T-helper 9 cell (primary cell): ENCODE results near the gene EMSY.
"Not testable (repeated sequence)": the region's sequence is repeated elsewhere in the genome, so short reads cannot be mapped to it uniquely, and the experiment has no call there.

Source experiments
- DNase-seq: peaks from one replicate; pipeline ENCODE4 v3.0.0-alpha.2; 2020

EMSY gene

GRCh38 chr11:76524919-76525318, 80.1 kb downstream of the EMSY start:
- no peak for DNase-seq

GRCh38 chr11:76526878-76527277, 82.1 kb downstream of the EMSY start:
- no peak for DNase-seq

DNA sequence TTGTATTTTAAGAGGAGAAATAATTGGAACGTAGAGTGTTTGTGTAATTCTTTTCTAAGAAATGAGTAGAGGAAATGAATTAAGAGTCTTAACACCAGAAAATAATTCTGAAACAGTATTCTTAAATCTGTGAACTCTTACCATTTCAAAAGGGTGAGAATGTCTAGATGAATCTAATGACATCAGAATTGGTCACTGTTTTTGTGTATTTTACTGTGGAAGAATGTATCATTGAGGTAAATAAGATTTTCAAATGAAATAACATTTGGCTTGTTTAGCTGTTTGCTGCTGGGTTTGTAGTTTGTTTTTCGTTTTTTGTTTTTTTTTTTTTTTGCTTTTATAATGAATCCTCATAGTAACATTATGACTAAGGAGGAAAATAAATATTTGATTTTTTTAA, 97.6 kb downstream of the EMSY start:
- DNase-seq: no peak

- no peak for DNase-seq
These were observed 98.3 kb downstream of the EMSY start for GRCh38 chr11:76543006-76543703.

GRCh38 chr11:76550781-76551180, 106.0 kb downstream of the EMSY start:
- DNase-seq: no peak

DNA sequence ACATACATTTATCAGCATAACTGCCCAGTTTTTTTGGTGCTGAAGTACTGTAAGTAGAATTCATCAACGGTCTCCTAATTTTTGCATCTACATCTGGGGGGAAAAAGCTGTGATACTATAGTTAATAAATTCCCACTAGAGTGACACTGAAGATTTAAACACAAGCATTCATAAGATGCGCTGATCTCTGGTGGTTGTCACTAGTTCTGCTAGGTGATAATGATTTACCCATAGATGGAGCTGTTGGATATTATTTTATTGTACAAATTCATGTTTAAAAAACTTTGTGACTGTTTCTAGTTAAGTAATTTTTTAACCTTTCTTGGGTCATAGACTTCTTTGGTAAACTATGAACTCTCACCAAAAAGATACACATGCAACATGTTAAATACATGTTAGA, 106.6 kb downstream of the EMSY start:
- DNase-seq: no peak

- DNase-seq: no peak
These were observed 108.2 kb downstream of the EMSY start for GRCh38 chr11:76552987-76553386.

DNA sequence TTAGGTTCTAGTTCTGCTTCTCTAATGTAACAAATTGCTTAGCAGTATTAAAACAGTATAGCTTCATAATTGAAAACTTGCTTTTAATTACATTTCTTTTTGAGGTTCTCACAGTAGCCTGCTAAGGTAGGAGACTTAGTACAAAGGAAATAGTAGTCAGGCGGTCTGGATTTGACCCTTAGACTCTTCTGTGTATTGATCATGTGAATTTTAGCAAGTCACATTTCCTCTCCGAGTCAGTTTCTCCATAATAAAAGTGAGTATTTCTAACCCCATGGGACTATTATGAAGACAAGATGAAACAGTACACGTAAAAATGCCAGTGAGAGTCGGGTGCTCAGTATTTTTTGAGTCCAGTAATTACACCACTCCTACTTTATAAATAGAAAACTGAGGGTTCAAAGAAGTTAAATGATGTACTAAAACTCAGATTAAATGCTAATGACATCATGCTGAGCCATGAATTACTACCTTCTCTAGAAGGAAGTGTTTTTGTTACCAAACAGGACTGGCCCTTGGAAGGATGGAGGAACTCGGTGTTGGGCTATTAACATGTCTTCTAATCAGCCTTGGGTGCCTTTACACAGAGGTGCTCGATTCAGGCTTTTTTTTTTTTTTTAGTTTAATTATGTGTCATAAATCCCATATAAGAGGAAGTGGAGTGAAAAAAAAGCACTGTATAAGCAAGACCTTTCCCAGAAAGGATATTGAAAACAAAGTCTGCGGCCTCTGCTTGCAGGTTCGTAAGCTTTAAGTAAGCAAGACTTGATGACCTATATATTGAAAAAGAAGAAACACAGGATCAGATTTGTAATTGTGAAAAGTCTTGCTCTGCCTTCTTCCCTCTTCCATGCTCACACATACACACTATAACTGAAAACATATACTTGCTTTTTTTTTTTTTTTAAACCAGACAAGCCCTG, 109.0 kb downstream of the EMSY start:
- DNase-seq: no peak

DNA sequence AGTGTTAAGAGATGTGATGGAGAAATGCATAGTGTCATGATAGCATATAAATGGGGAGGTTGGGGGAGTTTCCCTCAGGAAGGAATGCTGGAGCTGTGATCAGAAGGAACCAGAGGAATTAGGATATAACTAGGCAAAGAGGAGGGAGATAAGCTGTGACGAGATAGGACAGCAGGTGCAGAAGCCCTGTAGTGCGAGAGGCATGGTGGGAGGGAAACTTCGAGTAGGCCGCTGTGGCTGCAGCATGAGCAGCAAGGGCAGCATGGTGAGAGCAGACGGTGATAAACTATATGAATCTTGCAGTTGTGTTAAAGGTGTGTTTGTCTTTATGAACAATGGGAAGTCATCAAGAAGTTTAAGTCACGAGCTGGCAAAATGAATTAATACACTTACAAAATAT, 109.9 kb downstream of the EMSY start:
- DNase-seq: no peak

DNA sequence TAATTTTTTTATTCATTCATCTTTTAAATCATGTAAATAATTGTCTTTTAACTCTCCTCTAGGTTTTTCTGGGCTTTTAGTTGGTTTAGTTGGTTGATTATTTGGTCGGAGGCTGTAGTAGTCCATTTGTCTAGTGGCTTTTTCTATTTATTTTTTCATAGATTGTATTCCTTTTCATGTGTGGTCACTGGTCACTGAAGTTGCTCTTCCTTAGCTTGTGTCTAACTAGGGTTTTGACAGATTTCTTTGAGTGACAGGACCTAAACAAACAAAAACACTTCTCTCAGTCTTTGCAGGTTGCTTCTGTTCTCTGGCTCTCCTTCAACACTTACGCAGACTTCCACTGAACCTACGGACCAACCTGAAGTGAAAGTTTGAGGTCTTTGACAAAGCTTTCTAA, 112.6 kb downstream of the EMSY start:
- DNase-seq: no peak

DNA sequence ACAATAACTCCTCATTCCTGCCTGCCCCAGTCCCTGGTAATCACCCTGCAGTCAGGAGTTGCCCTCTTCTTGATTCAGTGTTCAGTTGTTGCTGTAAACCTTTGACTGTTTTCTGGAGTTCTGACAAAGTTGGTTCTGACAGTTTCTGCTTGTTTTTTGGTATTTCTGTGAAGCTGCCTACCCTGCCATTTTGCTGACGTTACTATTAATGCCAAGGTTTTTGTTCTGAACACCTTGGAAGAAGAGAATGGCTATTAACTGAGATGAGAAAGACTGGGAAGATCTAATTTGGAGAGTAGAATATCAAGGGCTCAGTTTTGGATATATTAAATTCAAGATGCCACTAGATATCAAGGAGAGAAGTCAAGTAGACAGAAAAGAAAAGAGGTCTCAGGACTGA, 113.7 kb downstream of the EMSY start:
- DNase-seq: no peak

DNA sequence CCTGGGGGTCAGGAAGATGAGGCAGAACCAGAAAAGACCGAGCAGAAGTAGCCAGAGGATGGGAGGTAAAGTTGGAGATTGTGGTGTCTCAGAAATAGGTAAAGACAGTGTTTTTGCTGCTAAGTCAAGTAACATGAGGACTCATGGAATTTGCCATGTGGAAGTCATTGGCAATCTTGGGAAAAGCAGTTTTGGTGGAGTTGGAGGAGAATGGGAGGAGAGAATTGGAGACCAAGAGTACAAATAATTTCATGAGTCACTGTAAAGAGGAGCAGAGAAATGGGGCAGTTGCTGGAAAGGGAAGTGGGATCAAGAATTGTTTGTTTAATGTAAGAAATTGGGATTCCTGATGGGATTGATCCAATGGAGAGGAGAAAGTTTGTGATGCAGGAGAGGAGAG, 114.1 kb downstream of the EMSY start:
- DNase-seq: no peak

- DNase-seq: no peak
These were observed 114.5 kb downstream of the EMSY start for GRCh38 chr11:76559346-76559745.

DNA sequence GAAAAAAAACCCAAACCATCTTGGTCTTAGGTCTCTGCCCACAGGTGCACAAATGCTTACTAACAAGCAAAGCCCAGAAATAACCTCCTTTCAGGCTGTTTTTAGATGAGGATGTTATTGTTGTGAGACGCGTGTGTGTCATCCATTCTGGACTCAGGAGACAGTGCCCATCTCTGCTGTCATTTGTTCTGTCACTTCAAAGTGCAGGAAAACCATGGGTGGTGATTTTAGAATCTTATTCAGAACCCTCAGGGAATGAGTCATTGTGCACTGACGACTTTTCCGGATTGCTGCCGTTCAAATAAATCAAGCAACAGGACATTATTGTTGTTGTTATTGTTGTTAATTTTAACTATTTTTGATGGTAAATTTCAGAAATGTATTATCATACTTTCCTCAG, 115.4 kb downstream of the EMSY start:
- no peak for DNase-seq

GRCh38 chr11:76561245-76561644, 116.4 kb downstream of the EMSY start:
- DNase-seq: no peak

- DNase-seq: no peak
These were observed 117.7 kb downstream of the EMSY start for GRCh38 chr11:76562541-76562940.

DNA sequence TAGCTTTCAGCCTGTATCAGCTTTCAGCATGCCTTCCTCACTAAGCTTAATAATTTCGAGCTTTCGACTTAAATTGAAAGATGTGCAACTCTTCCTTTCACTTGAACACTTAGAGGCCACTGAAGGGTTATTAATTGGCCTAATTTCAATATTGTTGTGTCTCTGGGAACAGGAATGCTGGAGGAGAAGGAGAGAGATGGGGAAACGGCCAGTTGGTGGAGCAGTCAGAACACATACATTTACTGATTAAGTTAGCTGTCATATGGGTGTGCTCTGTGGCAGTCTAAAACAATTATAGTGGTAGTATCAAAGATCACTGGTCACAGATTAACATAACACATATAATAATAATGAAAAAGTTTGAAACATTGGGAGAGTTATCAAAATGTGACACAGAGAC, 119.5 kb downstream of the EMSY start:
- DNase-seq: no peak

DNA sequence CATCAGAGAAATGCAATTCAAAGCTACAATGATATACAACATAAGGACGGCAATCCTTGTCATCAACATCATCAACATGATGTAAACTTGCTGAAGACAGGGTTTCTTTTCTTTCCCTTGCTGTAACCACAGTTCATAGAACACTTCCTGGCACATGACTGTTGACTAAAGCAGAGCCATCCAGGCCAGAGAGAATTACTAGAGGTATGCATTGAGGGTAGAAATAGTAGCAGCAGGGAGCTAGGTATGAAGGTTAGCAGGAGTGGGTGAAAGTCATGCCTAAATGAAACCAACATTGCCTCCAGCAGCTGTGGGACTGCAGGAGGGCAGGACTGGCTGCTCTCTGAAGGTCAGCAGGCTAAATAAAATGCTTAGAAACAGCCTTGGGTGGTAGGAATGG, 122.0 kb downstream of the EMSY start:
- no peak for DNase-seq

DNA sequence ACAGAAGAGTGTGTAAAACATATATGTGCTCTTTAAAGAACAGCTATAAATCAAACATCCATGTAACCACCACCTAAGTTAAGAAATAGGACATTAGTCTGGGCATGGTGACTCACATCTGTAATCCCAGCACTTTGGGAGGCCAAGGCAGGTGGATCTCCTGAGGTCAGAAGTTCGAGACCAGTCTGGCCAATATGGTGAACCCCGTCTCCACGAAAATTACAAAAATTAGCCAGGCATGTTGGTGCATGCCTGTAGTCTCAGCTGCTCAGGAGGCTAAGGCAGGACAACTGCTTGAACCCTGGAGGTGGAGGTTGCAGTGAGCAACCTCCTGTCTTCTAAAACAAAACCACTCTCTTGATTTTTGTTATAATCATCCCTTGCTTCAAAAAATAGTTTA, 122.4 kb downstream of the EMSY start:
- no peak for DNase-seq

DNA sequence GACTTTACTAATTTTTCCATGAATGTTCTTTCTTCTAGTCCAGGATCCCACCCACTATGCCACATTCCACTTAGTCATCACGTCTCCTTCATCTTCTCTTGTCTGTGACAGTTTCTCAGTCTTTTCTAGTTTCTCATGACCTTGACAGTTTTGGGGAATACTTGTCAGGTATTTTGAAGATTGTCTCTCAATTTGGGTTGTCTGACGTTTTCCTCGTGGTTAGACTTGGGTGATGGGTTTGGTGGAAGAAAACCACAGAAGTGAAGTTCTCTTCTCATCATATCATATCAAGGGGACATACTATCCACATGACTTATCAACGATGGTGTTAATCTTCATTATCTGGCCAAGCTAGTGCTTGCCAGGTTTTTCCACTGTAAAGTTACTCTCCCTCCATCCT, 123.3 kb downstream of the EMSY start:
- no peak for DNase-seq

GRCh38 chr11:76568621-76569020, 123.8 kb downstream of the EMSY start:
- no peak for DNase-seq

DNA sequence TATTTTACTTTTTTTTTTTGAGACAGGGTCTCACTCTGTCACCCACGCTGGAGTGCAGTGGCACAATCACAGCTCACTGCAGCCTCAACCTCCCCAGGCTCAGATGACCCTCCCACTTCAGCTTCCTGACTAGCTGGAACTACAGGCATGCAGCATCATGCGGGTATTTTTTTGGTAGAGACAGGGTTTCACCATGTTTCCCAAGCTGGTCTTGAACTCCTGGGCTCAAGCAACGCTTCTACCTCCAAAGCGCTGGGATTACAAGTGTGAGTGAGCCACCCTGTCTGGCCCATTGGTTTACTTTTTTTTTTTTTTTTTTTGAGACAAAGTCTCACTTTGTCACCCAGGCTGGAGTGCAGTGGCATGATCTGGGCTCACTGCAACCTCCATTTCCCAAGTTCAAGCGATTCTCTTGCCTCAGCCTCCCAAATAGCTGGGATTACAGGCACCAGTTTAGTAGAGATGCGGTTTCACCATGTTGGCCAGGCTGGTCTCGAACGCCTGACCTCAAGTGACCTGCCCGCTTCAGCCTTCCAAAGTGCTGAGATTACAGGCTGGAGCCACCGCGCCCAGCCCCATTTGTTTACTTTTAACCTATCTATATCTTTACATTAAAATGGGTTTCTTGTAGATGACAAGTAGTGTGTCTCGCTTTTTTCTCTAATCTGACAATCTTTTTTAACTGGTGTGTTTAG, 127.5 kb downstream of the EMSY start:
- not testable (repeated sequence) for DNase-seq

DNA sequence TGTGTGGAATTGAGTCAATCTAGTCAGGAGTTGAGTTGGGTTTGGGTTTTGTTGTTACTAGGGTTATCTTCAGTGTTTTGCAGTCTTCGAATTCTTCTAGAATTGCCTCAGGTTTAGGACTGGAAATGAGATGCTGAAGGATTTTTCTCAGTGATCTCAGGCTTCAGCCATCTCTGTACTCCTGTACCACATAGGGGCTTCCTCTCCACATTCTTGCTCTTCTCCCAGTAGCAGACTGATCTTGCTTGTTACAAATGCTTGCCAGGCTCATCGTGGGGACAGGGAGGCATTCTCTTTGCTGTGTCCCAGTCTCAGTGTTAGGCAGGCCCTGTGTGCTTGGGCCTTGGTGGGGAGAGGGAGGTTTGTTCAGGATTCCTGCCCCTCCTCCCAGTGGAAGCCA, 129.6 kb downstream of the EMSY start:
- no peak for DNase-seq

- DNase-seq: no peak
These were observed 130.1 kb downstream of the EMSY start for GRCh38 chr11:76574879-76575278.
